Esophagus squamous epithelium (tissue), 4 donors: Measurements from ENCODE around the gene SMAD3.

Experiments
- CTCF ChIP-seq, 6 experiments: fragments of 450-650 bp in 4 of 6; fragments of 200-600 bp in 2 of 6; sonication (generic) in 2 of 6; IDR thresholded peaks; one replicate each; pipeline ENCODE4 v1.5.1; 2016 to 2019; ENCODE audit warnings: antibody characterized with exemption in 6 of 6, mild to moderate bottlenecking in 4 of 6, moderate library complexity in 4 of 6
- POLR2A ChIP-seq, 4 donors: fragments of 450-650 bp; IDR thresholded peaks; one replicate each; pipeline ENCODE4 v1.6.1; 2017; ENCODE audit warnings: antibody characterized with exemption in 4 of 4, mild to moderate bottlenecking in 4 of 4, moderate library complexity in 3 of 4

GRCh38 chr15:67218428-67218827 is 153.0 kb downstream of the SMAD3 start:
- TF ChIP-seq CTCF (IDR thresholded peaks at IDR 0.05), result no peak
- no peak for TF ChIP-seq POLR2A (IDR thresholded peaks at IDR 0.05)
